Measurements from ENCODE around the gene PKIG.

GRCh38 chr20:44583157-44583556 is 778 bp downstream of the PKIG start:
- TF ChIP-seq CTCF (IDR thresholded peaks at IDR 0.05; ENCODE audit: borderline replicate concordance, extremely low read depth, low read length, poor library complexity, severe bottlenecking) (no peak), EZH2 (IDR thresholded peaks at IDR 0.05; ENCODE audit: borderline replicate concordance, low read depth, low read length, severe bottlenecking) (no peak)
